HK-2 (cell line): ENCODE results near the gene CEL.

Source experiments
- DNase-seq: peaks from one replicate; pipeline ENCODE4 v3.0.0-alpha.2; 2018; ENCODE audit not compliant: unreplicated experiment

CEL gene

GRCh38 chr9:133117271-133118178, 55.7 kb downstream of the CEL start:
- no peak for DNase-seq

- DNase-seq, result no peak
Observed at GRCh38 chr9:133118179-133118520, 56.4 kb downstream of the CEL start.

- no peak for DNase-seq
Observed at GRCh38 chr9:133118568-133118967, 56.8 kb downstream of the CEL start.

- no peak for DNase-seq
Observed at GRCh38 chr9:133119103-133119845, 57.5 kb downstream of the CEL start.

- DNase-seq, result no peak
Observed at GRCh38 chr9:133119846-133120500, 58.2 kb downstream of the CEL start.

GRCh38 chr9:133120501-133121197, 58.9 kb downstream of the CEL start:
- no peak for DNase-seq
